OCI-M1 (cell line): ENCODE results near the gene PROC.

ENCODE experiments used
- DNase-seq: peaks from one replicate; lab custom pipeline; 2025; lab: John Stamatoyannopoulos, UW

The PROC gene

GRCh38 chr2:127456960-127457359 is 38.7 kb downstream of the PROC start:
- DNase-seq, result no peak

DNA sequence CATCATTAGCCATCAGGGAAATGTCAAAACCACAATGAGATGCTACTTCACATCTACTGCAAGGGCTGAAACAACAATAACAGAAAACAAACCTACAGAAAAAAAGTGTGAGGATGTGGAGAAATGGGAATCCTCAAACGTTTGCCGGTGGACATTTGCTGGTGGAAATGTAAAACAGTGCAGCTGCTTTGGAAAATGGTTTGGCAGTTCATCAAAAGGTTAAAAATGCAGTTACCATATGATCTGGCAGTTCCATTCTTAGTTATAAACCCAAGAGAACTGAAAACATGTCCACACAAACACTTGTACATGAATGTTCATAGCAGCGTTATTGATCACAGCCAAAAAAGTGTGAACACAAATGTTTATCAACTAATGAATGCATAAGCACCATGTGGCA is 44.2 kb downstream of the PROC start:
- DNase-seq, result no peak

DNA sequence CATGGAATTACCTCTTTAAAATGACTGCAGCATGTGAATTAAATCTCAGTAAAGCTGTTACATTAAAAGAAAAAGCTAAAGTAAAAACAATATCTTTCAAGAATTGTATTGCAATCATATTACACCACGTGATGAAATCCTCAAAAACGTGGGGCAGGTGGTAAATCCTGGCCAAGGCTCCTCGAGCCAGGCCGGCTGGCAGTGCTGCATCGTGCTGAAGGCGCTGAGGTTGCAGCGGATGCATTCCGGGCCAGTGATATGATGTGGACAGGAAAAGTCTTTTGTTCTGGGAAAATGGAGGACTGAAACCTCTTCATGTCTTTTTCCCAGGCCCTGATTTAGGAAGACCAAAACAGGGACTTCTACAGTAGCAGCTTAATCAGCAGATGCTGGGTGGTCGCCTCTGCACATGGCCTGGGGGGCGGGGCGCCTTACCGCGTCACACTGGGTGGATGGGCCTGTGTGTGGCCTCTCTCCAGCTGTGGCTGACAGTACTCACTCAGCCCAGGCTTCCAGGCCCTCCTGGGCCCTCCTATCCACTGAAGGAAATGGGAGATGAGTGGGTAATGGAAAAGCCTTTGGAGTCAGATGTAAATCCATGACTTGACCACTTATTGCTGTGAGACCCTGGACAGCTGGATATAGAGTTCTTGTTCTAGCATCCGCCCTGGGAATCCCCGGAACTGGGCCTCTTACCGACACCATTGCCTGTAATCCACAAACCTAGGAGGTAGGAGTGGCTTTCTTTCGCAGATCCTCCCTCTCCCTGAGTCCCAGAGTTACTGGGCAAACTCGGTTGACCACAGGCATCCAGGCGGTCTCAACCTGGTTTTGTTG is 45.1 kb downstream of the PROC start:
- DNase-seq, result no peak

GRCh38 chr2:127464470-127465257 is 46.4 kb downstream of the PROC start:
- DNase-seq, result no peak

DNA sequence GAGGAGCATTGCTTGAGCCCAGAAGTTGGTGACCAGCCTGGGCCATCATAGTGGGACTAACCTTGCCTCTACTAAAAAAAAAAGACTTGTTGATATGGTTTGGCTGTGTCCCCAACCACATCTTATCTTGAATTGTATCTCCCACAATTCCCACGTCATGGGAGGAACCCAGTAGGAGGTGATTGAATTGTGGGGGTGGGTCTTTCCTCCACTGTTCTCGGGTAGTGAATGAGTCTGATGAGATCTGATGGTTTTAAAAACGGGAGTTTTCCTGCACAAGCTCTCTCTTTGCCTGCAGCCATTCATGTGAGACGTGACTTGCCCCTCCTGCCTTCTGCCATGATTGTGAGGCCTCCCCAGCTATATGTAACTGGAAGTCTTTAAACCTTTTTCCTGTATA is 47.0 kb downstream of the PROC start:
- peak; percentile 65 for DNase-seq

- no peak for DNase-seq
Measured at GRCh38 chr2:127469051-127469450, 50.8 kb downstream of the PROC start.

- DNase-seq, result no peak
Measured at GRCh38 chr2:127469974-127470373, 51.7 kb downstream of the PROC start.

DNA sequence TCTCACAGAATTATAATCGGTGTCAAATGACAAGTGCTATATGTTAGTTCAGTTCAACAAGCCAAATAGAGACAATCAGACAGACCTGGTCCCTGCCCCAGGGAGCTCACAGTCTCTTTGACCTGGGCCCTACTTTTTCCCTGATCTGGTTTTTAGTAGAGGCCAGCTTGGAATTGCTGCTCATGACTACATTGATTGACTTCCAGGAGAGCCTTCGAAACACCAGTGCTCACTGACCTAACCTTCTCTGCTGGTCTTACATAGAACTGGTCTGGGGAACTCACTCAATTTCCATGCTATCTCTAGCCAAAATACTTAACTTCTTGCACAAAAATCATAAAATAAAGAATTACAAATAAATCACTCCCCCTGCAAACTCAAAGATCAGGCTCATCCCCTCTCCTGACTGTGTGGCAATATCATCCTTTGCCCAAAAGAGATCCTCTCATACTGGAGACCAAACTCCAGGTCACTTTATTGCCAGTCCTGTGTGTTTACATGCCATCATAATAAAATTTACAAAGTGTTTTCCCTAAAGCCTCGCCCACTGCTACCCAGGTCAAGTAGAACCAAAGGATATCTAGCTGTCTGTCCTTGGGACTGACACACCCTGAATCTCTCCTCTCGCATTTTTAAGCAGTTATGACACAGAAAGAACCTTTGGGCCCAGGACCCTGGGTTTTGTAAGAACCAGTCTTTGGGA is 53.2 kb downstream of the PROC start:
- no peak for DNase-seq

DNA sequence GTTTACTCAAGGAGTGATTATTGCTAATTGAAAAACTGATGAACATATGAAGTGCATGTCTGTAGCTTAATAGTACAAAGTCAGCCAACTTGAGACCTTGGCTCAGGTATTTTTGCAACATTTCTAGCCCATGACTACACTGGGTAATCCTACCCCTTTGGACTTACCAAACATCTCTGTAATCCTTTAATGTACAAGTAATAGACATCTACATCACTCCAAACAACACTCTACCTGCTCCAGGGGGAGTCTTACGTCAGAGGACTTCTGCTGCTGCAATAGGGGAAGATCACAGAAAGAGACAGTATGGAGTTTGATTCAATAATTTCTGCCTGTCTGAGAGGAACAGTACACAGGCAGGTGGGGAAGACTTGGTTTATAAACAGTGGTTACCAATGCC is 54.0 kb downstream of the PROC start:
- DNase-seq, result no peak

- DNase-seq, result no peak
Measured at GRCh38 chr2:127475788-127476187, 57.6 kb downstream of the PROC start.
